Stimulated activated CD4-positive, alpha-beta T cell treated with anti-CD3 and anti-CD28 coated beads, TNF-alpha, amount 100 ng/mL, for 4 hours (primary cell): ENCODE measurements around the gene SNRNP27.
A peak's percentile ranks its signal among the peaks of the same experiment; 100 is the strongest.
"Not testable (repeated sequence)": the region's sequence is repeated elsewhere in the genome, so short reads cannot be mapped to it uniquely, and the experiment has no call there.

ENCODE experiments used
- DNase-seq, 3 experiments: peaks; one replicate each; pipeline ENCODE4 v3.0.0-alpha.2; 2020; ENCODE audit warnings: low read depth in 3 of 3

SNRNP27 gene

GRCh38 chr2:69893684-69894551 lies at the start of gene SNRNP27:
Gene SNRNP27 (plus strand): TSS chr2:69893956. CDS start chr2:69893985, 29 bp downstream.
- DNase-seq, result peak; percentile 58 to 71 (median 59)

- no peak for DNase-seq
Measured at GRCh38 chr2:69843993-69844392, 49.8 kb upstream of the SNRNP27 start.

- DNase-seq, result no peak
Measured at GRCh38 chr2:69844560-69844959, 49.2 kb upstream of the SNRNP27 start.

GRCh38 chr2:69846182-69847067 lies 47.3 kb upstream of the SNRNP27 start:
- no peak for DNase-seq

GRCh38 chr2:69847068-69847828 lies 46.5 kb upstream of the SNRNP27 start:
- DNase-seq, result no peak

- no peak for DNase-seq
Measured at GRCh38 chr2:69848186-69848790, 45.5 kb upstream of the SNRNP27 start.

- DNase-seq, result no peak
Measured at GRCh38 chr2:69858261-69858660, 35.5 kb upstream of the SNRNP27 start.

GRCh38 chr2:69863298-69863697 lies 30.5 kb upstream of the SNRNP27 start:
- no peak for DNase-seq

- DNase-seq, result no peak
Measured at GRCh38 chr2:69888451-69888850, 5.3 kb upstream of the SNRNP27 start.

- no peak for DNase-seq
Measured at GRCh38 chr2:69889302-69889701, 4.5 kb upstream of the SNRNP27 start.

GRCh38 chr2:69890881-69891280 lies 2.9 kb upstream of the SNRNP27 start:
- no peak for DNase-seq

GRCh38 chr2:69892838-69893424 lies 825 bp upstream of the SNRNP27 start:
- DNase-seq, result not testable (repeated sequence)

- not testable (repeated sequence) for DNase-seq
Measured at GRCh38 chr2:69894737-69895136, 981 bp downstream of the SNRNP27 start.

GRCh38 chr2:69902213-69902922 lies 8.6 kb downstream of the SNRNP27 start:
- DNase-seq, result no peak

GRCh38 chr2:69907216-69907615 lies 13.5 kb downstream of the SNRNP27 start:
- DNase-seq, result no peak

- no peak for DNase-seq
Measured at GRCh38 chr2:69911985-69912563, 18.3 kb downstream of the SNRNP27 start.

- DNase-seq, result peak in 2 of 3 experiments; percentile 8 to 99
Measured at GRCh38 chr2:69914164-69914949, 20.6 kb downstream of the SNRNP27 start.

GRCh38 chr2:69914950-69915945 lies 21.5 kb downstream of the SNRNP27 start, which contains the start of gene MXD1:
Gene MXD1 (plus strand): TSS chr2:69915109. CDS start chr2:69915331, 222 bp downstream.
- peak in 2 of 3 experiments; percentile 97 to 99 for DNase-seq
